HG03460 (cell line): Measurements from ENCODE around the gene CRYGC.

Experiments
- ATAC-seq: cut with Tn5 transposase; IDR thresholded peaks from one replicate; pipeline ENCODE4 v1.9.1; 2021; ENCODE audit not compliant: unreplicated experiment

The CRYGC gene

DNA sequence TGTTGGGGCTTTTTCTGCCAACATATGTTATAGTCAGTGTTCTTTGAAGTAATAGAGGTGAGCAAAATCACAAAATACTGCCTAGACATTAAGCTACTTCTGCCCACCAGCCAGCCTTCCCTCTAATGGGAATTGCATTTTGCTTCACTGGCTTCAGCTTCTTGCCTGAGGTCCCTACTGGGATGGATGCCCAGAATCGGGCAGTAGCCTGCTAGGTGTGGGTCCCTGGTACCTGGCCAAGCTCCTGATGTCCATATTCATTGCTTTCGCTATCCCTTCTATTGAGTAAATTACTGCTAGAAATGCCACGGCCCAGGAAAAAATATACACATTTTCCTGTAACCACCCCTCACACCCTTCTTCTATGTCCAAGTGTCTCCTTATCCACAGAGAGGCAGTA, 32.3 kb downstream of the CRYGC start:
- ATAC-seq: no peak

DNA sequence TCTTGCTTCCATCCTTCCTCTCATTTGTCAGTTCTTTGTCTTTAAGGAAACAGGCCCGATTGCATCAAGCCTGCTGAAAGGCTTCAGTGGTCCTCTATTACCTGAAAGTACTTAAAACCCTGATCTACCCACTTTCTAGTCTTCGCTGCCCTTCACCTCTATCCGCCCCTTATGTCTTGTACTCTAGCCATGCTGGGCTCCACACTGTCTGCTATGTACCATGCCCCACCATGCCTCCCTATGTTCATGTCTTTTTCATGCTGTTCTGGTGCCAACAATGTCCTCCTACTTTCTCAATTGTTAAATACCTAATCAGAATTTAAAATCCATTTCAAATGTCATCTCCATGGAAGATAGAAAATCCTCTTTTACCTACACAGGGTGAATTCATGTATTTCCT, 33.5 kb downstream of the CRYGC start:
- no peak for ATAC-seq

GRCh38 chr2:208093128-208093527, 36.5 kb downstream of the CRYGC start:
- no peak for ATAC-seq

GRCh38 chr2:208092093-208092832, 37.4 kb downstream of the CRYGC start:
- no peak for ATAC-seq

DNA sequence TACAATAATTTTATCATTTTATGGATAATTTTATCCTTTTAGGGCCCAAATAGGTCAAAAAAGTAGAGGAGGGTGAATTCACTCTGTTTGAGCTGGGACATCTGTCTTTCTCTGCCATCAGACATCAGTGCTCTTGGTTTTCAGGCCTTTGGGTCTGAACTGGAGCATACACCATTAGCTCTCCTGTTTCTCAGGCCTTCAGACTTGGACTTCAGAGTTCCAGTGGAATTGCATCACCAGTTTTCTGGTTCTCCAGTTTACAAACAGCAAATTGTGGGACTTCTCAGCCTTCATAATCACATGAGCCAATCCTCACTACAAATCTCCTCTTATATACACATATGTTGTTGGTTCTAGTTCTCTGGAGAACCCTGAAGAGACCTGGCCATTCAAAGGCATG, 39.2 kb downstream of the CRYGC start:
- ATAC-seq: no peak

DNA sequence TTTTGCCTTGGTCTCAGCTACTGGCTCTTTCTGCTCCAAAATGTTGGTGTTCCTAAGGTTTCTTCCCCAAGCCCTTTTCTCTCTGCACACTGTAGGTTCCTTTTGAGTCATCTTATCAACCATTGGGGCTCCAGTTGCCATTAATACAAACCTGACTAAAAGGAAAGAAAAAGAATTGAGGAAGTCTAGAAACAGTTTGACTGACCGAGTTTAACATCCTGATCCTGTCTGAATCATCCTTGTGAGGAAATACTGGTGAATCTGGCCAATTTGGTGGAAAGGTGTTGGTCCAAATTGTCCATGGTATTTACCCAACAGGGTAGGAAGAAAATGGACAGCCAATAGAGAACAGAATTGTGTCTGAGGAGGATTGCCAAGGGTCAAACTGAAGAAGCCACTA, 43.6 kb downstream of the CRYGC start:
- no peak for ATAC-seq

- no peak for ATAC-seq
Observed at GRCh38 chr2:208083807-208084206, 45.8 kb downstream of the CRYGC start.
